ENCODE data around the gene COL5A1.
A peak's percentile ranks its signal among the peaks of the same experiment; 100 is the strongest.

Gene COL5A1

DNA sequence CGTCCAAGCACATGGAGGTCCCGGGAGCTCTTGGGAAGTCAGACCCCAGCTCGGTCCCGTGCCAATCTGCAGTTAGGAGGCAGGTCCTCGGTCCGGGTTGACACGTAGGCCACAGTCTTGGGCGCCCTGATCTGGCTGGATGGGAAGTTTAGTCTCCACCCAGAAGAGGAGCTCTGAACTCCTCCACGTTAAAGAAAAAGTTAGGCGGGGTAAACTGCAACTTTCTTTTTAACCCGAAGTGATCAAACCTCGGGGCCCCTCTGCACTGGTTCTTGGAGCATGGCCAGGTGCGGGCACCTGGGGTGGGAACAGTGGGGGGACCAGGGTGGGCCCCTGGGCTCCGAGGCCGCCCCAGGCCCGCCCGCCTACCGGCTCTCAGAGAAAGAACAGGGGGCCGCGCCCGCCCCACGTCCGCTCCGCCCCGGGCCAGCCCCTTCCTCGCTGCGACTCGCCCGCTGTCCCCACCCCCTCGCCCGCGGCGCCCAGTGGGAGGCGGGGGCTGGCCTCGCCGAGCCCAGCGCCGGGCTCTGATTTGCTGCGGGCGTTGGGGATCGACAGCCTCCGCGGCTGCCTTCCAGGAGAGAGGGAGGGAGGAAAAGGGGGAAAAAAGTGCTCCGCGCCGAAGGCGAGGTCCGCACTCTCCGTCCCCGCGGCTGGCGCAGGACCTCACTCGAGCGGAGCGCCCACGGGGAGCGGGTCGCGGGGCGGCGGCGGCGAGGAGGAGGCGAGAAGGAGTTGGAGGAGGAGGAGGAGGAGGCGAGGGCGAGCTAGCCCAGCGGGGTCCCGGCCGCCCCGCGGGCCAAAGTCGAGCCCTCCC lies at the start of gene COL5A1:
TSS of gene COL5A1 (plus strand) at position 631 of the 817 bp plus-strand sequence. CDS start 385 bp downstream, outside the sequence.
- peak; percentile 46 for DNase-seq (ENCODE audit: low spot score)

DNA sequence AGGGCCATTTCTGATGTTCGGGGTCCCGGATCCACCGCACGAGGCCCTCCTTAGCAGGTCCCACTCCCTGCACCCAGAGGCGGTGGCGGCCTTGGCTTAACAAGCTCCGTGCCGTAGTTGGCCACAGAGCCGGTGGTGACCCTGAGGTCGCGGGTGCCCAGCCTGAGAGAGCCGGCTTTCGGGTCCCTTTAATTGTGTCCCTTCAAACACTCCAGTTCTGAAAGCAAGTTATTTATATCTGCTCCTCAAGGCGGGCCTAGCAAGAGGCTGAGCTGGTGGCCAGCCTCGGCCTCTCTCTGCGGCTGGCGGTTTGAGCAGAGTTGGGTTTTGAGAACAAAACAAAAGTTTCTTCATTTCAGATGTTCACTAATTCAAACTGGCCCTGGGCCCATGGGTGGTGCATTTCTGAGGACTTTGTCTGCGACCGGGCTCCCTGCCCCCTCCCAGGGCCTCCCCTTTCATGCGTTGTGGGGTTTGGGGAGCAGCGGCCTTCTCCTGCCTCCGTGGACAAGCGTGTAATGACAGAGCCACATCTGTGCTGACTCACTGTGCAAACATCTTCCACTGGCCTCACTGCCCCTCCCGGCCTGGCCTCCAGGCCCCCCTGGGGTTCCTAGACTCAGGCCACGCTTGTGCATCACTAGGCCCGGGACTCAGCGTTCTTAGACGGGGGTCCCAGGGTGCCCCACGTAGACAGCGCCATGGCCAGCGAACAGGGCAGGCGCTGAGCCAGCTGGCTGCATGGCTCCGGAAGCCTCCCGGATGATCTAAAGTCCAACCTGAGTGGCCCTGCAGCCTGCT lies 49.4 kb upstream of the COL5A1 start:
- no peak for DNase-seq (ENCODE audit: low spot score)

- no peak for DNase-seq (ENCODE audit: low spot score)
These were observed 48.8 kb upstream of the COL5A1 start for GRCh38 chr9:134592819-134593200.

DNA sequence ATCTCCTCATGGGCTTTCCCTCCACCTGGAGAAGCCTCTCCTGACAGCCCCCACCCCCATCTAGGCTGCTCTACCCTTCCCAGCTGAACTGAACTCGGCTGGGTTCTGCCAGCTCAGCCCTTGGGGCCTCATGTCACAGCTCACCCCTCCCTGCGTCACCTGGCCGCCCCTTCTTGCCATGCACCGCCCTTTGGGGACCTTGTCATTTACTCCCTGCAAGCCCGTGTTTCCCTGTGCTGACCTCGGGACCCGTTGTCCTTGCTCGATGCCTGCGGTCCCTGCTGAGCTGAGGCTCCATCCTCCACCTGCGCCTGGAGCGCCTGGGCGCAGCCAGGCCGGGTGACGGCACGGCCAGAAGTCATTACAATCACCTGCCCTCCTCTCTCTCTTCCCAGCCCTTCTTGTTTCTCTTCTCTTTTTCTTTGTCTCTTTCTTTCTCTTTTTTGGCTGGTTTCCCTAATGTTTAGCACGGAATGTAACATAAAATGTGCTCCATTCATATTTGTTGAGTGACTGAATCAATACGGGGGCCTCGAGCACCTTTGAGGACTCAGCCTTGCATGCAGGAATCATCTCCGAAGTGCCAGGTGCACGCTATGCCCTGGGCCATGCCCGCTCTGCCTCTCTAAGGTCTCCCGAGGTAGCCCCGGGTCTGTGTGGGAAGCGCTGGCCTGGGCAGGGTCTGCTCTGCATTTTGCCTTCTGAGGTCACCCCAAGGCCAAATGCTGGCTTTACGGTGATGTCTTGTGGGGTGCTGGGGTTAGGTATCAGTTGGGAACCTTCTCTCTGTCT lies 48.1 kb upstream of the COL5A1 start:
- DNase-seq (ENCODE audit: low spot score) = no peak

DNA sequence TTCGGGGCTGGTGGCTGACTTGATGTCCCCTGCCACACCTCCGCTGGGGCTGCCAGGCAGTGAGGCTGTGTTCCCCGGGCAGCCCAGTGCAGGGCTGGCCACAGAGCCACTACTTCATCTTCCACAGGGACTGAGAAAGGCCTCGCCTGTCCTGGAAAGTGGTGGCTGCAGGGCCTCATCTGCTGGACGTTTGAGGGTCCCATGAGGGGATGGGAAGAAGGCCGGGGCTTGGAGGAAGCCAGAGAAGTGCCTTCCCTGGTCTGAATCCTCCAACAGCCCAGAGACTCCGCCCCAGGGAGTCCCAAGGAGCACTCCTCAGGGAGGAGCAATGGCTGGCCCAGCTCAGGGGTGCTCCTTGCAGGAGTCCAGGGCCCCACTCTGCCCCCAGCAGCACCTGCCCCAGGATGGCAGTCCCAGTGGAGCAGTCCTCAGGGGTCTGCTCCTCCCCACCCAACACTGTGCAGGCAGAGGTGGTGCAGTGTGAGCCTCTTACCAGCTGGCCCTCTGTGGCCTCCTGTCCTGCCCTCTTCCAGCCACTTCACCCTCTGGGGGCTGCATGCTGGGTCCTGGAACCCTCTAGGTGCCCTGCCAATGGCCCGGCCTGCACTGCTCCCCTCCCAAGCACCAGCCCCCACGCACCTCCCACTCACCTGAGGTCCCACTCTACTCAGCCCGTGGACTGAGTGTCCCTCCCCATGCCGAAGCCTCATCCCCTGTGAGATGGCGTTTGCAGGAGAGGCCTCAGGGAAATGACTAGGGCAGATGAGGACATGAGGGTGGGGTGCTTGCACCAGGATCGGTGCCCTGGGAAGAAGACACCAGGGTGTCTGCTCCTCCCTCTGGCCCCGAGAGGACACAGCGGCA lies 47.3 kb upstream of the COL5A1 start:
- no peak for DNase-seq (ENCODE audit: low spot score)

GRCh38 chr9:134595014-134595413 lies 46.6 kb upstream of the COL5A1 start:
- DNase-seq (ENCODE audit: low spot score) = no peak

DNA sequence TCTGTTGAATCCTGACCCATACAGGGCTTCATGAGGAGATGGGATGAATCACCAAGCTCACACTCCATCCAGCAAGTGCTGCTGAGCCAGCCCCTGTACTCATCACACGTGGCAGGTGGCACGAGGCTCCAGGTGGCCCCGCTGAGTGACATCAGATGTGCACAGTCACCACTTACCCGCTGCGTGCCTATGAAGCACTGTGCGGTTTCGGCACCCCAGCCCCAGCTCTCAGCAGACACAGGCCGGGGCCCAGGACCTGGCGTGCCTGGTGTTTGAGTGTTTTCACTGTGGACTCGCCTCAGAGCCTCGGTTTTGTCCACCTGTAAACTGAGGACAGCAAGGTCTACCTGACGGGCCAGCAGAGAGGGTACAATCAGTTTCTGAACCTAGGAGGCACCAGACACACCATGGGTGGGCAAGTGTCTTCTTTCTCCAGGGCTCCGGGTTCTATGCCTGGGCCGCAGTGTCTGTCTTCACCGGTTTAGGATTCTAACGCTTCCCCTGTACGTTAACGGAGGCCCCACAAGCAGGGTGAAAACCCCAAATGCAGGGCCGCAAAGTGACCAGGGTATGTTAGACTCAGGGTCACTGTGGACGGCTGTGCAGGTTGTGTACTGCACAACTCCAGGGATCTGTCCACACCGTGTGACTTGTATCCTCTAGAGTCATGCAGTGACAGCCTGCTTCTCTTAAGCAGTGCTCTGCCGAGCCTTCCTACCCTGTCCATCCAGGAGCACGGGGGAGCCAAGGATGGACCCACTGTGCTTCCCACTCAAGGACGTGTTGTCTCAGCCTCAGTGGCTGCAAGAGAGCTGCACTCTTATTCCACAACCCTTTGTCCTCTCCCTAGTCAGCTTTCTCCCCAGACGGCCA lies 44.3 kb upstream of the COL5A1 start:
- DNase-seq (ENCODE audit: low spot score) = no peak

GRCh38 chr9:134597957-134598883 lies 43.4 kb upstream of the COL5A1 start:
- DNase-seq (ENCODE audit: low spot score) = no peak

DNA sequence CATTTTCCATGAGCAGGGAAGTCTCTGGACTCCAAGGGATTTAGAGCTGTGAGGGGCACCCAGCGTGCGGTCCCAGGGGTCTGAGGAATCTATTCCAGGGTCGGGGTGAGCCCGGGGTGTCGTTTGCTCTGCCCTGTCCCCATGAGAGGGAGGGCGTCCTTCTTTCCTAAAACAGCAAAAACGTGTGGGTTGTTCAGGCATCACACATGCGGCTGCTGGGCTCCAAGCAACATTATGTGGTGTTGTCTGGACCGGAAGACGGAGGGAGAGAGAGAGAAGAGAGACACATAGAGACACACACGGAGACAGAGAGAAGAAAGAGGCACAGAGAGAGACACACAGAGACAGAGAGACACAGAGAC lies 42.7 kb upstream of the COL5A1 start:
- no peak for DNase-seq (ENCODE audit: low spot score)

DNA sequence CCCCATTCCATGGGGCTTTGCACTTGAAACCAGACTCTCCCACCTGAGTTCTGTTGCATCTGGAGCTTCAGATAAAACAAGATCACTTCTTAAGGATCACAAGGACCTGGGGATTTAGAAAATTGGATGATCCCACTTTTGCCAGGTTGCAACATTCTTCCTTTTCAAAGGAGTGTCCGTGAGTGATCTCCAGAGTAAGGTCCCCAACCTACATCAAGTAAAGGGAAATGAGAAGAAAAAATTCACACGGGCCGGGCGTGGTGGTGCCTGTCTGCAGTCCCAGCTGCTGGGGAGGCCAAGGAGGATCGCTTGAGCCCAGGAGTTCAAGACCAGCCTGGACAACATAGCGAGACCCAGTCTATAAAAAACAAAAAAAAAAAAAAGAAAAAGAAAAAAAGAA lies 41.2 kb upstream of the COL5A1 start:
- no peak for DNase-seq (ENCODE audit: low spot score)

DNA sequence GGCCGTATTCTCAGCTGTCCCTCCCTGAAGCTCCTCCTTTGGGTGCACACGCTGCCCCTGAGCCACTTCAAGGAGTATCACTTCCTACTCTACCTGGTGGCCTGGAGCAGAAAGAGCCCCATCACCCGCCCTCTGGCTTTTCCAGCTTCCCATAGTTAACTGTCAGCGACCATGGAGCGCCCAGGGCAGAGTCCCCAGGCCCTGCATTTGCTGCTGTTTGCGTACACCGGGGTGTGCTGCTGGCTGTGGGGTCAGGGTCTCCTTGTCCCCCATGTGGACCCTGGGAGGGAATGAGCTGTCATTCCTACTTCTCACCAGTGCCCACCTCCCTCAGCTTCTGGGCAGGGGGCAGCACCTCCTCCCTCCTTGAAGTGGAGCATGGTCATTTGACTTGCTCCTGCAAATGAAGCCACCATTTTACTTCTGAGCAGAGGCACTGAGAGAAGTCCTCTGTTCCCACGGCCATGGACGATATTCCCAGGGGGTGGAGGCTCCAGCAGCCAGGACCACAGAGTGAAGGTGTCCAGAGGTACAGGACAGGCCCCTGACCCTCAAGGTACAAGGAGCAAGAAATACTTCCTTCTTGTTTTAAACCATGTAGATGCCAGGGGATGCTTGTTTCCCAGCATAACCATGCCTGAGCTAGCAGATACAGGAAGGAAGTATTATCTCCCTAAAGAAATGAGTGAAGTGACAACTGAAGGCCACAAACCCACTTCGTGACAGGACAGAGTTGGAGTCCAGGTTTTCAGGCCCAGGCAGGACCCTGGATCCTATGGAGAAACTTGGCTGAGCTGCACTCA lies 40.6 kb upstream of the COL5A1 start:
- no peak for DNase-seq (ENCODE audit: low spot score)

DNA sequence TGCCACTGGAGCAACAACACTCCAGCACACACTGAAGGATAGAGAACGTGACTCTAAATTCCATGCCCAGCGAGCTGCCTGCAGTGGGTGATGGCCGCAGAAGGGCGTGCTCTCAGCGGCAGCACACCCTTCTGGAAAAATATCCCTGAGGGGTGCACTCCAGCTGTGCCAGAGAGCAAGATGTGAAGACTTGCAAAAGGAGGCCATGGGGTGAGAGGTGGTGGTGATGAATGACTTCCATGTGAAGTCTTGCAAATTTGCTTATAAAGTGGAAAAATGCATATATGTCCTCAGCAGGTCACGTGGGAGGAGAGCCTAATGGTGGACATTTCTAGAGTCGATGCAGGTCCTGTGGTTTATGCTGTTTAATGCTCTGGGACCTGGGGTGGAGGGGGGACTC lies 39.8 kb upstream of the COL5A1 start:
- DNase-seq (ENCODE audit: low spot score) = no peak

DNA sequence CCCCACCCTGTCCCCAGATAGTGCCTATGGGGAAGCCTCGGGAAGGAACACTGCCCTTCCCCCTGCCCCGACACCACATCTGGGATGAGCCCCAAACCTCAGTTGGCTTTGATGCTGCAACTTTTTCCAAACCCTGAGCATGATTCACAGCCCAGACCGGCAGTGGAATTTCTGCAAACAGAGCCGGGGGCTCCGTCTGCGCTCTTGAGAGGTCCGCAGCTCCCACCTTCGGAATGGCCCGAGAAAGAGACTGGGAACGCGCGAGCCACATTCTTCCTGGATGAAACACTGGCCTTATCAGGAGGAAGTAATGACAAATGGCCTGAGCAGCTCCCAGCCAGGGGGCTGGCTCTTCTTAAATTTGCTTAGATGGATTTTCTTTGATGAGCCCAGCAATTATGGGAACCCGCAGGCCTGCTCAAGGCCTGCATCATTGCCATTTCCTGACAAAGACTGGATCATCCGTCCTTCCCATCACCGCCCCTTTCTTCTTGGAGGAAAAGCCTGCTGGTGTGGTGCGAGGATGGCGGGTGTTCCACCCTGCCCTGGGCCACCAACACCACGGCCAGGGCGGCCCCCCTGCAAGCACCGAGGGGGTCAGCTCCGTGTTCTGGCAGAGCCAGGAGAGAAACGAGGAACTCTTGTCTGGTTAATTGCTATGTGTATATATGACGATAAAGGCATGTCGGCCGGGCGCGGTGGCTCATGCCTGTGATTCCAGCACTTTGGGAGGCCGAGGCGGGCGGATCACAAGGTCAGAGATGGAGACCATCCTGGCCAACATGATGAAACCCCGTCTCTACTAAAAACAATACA lies 38.8 kb upstream of the COL5A1 start:
- no peak for DNase-seq (ENCODE audit: low spot score)

DNA sequence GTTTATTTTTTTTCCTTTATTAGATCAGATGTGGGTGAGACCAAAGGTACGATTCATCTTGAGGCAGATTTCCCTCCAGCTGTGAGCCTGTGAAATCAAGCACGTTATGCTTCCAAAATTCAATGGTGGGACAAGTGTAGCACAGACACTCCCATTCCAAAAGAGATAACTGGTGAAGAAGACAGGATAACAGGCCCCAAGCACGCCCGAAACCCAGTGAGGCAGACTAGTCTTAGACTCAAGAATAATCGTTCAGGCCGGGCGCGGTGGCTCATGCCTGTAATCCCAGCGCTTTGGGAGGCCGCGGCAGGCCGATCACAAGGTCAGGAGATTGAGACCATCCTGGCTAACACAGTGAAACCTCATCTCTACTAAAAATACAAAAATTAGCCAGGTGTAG lies 36.8 kb upstream of the COL5A1 start:
- no peak for DNase-seq (ENCODE audit: low spot score)

DNA sequence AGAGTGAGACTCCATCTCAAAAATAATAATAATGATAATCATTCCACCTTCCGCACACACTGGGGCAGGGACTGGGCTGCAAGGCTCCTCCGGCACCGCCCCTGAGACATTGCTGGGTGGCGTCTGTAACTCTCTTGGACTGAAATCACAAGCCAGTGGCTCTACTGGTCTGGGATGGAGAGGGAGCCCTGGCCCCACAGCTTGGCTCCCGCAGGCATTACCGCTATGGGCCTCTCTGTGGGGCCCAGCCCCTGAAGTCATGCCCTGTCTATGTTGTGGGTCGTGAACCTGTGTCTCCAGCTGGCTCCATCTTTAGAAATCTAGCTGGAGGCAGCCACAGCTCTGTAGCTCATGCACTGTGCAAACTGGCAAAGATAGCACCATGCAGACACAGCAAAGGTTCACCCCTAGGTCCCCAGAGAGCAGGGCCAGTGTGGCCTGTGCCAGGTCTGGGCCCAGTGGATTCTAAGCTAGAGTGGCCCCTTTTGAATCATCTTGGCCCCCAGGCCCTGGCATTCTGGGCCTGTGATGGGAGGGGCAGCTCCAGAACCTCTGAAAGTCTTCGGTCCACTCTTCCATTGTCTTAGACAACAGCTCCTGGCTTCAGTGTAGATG lies 36.1 kb upstream of the COL5A1 start:
- DNase-seq (ENCODE audit: low spot score) = no peak

- DNase-seq (ENCODE audit: low spot score) = no peak
These were observed 35.6 kb upstream of the COL5A1 start for GRCh38 chr9:134605966-134606357.

GRCh38 chr9:134606951-134607731 lies 34.5 kb upstream of the COL5A1 start:
- no peak for DNase-seq (ENCODE audit: low spot score)
